Neural cell (in vitro differentiated cells): Measurements from ENCODE around the gene PEAR1.

ENCODE experiments used
- EP300 ChIP-seq: fragments of 450-650 bp; conservative IDR thresholded peaks from 2 replicates; pipeline ENCODE4 v1.6.1; 2014; ENCODE audit warnings: antibody characterized with exemption, mild to moderate bottlenecking, moderate library complexity; ENCODE audit not compliant: poor library complexity, severe bottlenecking
- RAD21 ChIP-seq: fragments of 450-650 bp; conservative IDR thresholded peaks from 2 replicates; pipeline ENCODE4 v1.6.1; 2014; ENCODE audit warnings: antibody characterized with exemption, mild to moderate bottlenecking, moderate library complexity
- SMC3 ChIP-seq: fragments of 450-650 bp; conservative IDR thresholded peaks from 2 replicates; pipeline ENCODE4 v1.6.1; 2014; ENCODE audit warnings: antibody characterized with exemption, mild to moderate bottlenecking, moderate library complexity; ENCODE audit not compliant: poor library complexity
- TAF1 ChIP-seq: IDR thresholded peaks from 2 replicates; pipeline ENCODE4 v1.6.1; 2012; ENCODE audit warnings: low read depth
- TF ChIP-seq, protein P1 (sequence below): fragments of 450-650 bp; IDR thresholded peaks from 2 replicates; pipeline ENCODE4 v1.5.1; 2014; ENCODE audit warnings: antibody characterized with exemption, mild to moderate bottlenecking, moderate library complexity; ENCODE audit not compliant: poor library complexity, severe bottlenecking

DNA sequence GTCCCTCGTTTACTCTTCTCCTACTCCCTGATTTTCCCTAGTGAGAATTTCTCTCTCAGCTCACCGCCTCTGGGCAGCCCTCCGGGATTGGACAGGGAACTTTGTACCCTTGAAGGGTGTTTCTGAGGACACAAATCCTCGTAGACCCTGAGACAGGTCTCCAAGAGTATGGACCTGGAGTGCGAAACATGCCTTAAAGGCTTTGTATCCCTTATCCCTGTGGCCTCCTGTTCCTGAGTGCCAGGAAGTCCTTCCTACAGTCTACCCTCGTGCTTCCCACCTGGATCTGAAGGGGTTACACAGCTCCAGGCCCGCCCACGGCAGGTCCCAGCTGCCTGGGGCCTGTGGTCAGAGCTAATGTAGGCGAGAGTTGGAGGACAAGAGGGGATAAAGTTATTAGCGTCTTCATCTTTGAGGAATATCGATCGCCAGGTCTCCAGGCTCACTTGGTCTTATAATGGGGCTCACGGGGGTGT, 7.6 kb upstream of the PEAR1 start:
- TF ChIP-seq SMC3 (no peak), TAF1 (no peak), EP300 (no peak), RAD21 (no peak)
- TF ChIP-seq, protein P1, sequence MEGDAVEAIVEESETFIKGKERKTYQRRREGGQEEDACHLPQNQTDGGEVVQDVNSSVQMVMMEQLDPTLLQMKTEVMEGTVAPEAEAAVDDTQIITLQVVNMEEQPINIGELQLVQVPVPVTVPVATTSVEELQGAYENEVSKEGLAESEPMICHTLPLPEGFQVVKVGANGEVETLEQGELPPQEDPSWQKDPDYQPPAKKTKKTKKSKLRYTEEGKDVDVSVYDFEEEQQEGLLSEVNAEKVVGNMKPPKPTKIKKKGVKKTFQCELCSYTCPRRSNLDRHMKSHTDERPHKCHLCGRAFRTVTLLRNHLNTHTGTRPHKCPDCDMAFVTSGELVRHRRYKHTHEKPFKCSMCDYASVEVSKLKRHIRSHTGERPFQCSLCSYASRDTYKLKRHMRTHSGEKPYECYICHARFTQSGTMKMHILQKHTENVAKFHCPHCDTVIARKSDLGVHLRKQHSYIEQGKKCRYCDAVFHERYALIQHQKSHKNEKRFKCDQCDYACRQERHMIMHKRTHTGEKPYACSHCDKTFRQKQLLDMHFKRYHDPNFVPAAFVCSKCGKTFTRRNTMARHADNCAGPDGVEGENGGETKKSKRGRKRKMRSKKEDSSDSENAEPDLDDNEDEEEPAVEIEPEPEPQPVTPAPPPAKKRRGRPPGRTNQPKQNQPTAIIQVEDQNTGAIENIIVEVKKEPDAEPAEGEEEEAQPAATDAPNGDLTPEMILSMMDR = no peak
